Body of pancreas (tissue), 4 donors: ENCODE results near the gene COMMD3.
A peak's percentile ranks its signal among the peaks of the same experiment; 100 is the strongest.

Source experiments
- POLR2A ChIP-seq, 3 donors: fragments of 450-650 bp; IDR thresholded peaks; one replicate each; pipeline ENCODE4 v1.6.1; 2016; ENCODE audit warnings: antibody characterized with exemption in 3 of 3, mild to moderate bottlenecking in 2 of 3
- TF ChIP-seq, protein P1 (sequence below), 7 experiments: fragments of 450-650 bp in 4 of 7; fragments of 200-600 bp in 3 of 7; sonication (generic) in 3 of 7; IDR thresholded peaks; one replicate each; pipeline ENCODE4 v1.5.1; 2016 to 2019; ENCODE audit warnings: antibody characterized with exemption in 7 of 7

- TF ChIP-seq POLR2A (IDR thresholded peaks at IDR 0.05): peak; percentile 19 to 59 (median 55)
- TF ChIP-seq, protein P1, sequence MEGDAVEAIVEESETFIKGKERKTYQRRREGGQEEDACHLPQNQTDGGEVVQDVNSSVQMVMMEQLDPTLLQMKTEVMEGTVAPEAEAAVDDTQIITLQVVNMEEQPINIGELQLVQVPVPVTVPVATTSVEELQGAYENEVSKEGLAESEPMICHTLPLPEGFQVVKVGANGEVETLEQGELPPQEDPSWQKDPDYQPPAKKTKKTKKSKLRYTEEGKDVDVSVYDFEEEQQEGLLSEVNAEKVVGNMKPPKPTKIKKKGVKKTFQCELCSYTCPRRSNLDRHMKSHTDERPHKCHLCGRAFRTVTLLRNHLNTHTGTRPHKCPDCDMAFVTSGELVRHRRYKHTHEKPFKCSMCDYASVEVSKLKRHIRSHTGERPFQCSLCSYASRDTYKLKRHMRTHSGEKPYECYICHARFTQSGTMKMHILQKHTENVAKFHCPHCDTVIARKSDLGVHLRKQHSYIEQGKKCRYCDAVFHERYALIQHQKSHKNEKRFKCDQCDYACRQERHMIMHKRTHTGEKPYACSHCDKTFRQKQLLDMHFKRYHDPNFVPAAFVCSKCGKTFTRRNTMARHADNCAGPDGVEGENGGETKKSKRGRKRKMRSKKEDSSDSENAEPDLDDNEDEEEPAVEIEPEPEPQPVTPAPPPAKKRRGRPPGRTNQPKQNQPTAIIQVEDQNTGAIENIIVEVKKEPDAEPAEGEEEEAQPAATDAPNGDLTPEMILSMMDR (IDR thresholded peaks at IDR 0.05): peak in 1 of 7 experiments; percentile 5
These were observed 5.2 kb downstream of the COMMD3 start for GRCh38 chr10:22321156-22321923.
